Hair follicular keratinocyte (primary cell): Measurements from ENCODE around the gene PLLP. TPM values are rescaled to one million over a fixed set of nuclear protein-coding genes. Genes with fewer than 3 reads are reported as not detected.

Source experiments
- total RNA-seq: library from RNA; depleted of rRNA; stranded (reverse); fragments of >200 nt; gene quantifications from 2 replicates; pipeline ENCODE4 v1.2.3, GENCODE V29; 2015

PLLP gene
- total RNA-seq, result 9.0 and 12.4 TPM in 2 replicates

GRCh38 chr16:57284209-57284951 is at the start of gene PLLP:
Gene PLLP (minus strand): TSS chr16:57284672. CDS start chr16:57284540, 132 bp downstream.

GRCh38 chr16:57244767-57245471 is 39.6 kb downstream of the PLLP start, which contains the start of gene ARL2BP:
Gene ARL2BP (plus strand): TSS chr16:57245259. CDS start chr16:57245368, 109 bp downstream.

Other genes starting within 250 kb of the PLLP start
- gene CPNE2, start 192.1 kb downstream of the PLLP start, total RNA-seq, result 15.1 and 22.6 TPM in 2 replicates
- 47.6 and 66.3 TPM in 2 replicates for gene PSME3IP1, start 98.6 kb downstream of the PLLP start, total RNA-seq
- gene RSPRY1, start 98.3 kb downstream of the PLLP start, total RNA-seq, result 27.6 and 27.8 TPM in 2 replicates
- 86.9 and 103 TPM in 2 replicates for gene ARL2BP, start 39.4 kb downstream of the PLLP start, total RNA-seq
- not detected in 2 replicates for gene CCL22, start 74.1 kb upstream of the PLLP start, total RNA-seq
- 4.2 and 8.4 TPM in 2 replicates for gene CX3CL1, start 87.8 kb upstream of the PLLP start, total RNA-seq
- not detected in 2 replicates for gene CCL17, start 120.1 kb upstream of the PLLP start, total RNA-seq
- 36.0 and 64.3 TPM in 2 replicates for gene CIAPIN1, start 162.7 kb upstream of the PLLP start, total RNA-seq
- 35.9 and 38.7 TPM in 2 replicates for gene COQ9, start 162.8 kb upstream of the PLLP start, total RNA-seq
- gene POLR2C, start 178.0 kb upstream of the PLLP start, total RNA-seq, result 116 and 128 TPM in 2 replicates
- 17.2 and 26.8 TPM in 2 replicates for gene DOK4, start 201.8 kb upstream of the PLLP start, total RNA-seq